CD4-positive, alpha-beta T cell treated with Interleukin-12 subunit alpha and Interleukin-12 subunit beta, for 1 hour (primary cell): ENCODE measurements around the gene HEXIM1.
A peak's percentile ranks its signal among the peaks of the same experiment; 100 is the strongest.

Experiments
- DNase-seq: peaks from one replicate; pipeline ENCODE4 v3.0.0-alpha.2; 2020

Gene HEXIM1

GRCh38 chr17:45148183-45149036 lies at the start of gene HEXIM1:
TSS of gene HEXIM1 (plus strand) at chr17:45148475. CDS start at chr17:45149191, 716 bp downstream.
- DNase-seq = peak; percentile 99

GRCh38 chr17:45098869-45099616 lies 49.2 kb upstream of the HEXIM1 start:
- DNase-seq = peak; percentile 72

- DNase-seq = no peak
Observed at GRCh38 chr17:45101546-45101882, 46.8 kb upstream of the HEXIM1 start.

GRCh38 chr17:45101883-45102811 lies 46.1 kb upstream of the HEXIM1 start:
- DNase-seq = no peak

GRCh38 chr17:45102856-45103255 lies 45.4 kb upstream of the HEXIM1 start:
- no peak for DNase-seq

- no peak for DNase-seq
Observed at GRCh38 chr17:45103269-45103795, 44.9 kb upstream of the HEXIM1 start.

GRCh38 chr17:45104029-45104428 lies 44.2 kb upstream of the HEXIM1 start:
- DNase-seq = no peak

- no peak for DNase-seq
Observed at GRCh38 chr17:45104497-45104896, 43.8 kb upstream of the HEXIM1 start.

- DNase-seq = no peak
Observed at GRCh38 chr17:45104907-45105624, 43.2 kb upstream of the HEXIM1 start.

- no peak for DNase-seq
Observed at GRCh38 chr17:45106096-45106495, 42.2 kb upstream of the HEXIM1 start.

- DNase-seq = no peak
Observed at GRCh38 chr17:45106582-45106981, 41.7 kb upstream of the HEXIM1 start.

- no peak for DNase-seq
Observed at GRCh38 chr17:45107293-45108010, 40.8 kb upstream of the HEXIM1 start.

GRCh38 chr17:45108051-45108450 lies 40.2 kb upstream of the HEXIM1 start:
- DNase-seq = no peak

GRCh38 chr17:45108595-45109521 lies 39.4 kb upstream of the HEXIM1 start:
- no peak for DNase-seq

GRCh38 chr17:45110676-45111611 lies 37.3 kb upstream of the HEXIM1 start:
- DNase-seq = no peak

GRCh38 chr17:45111850-45112249 lies 36.4 kb upstream of the HEXIM1 start:
- DNase-seq = no peak

GRCh38 chr17:45112559-45113423 lies 35.5 kb upstream of the HEXIM1 start:
- no peak for DNase-seq

GRCh38 chr17:45113424-45113754 lies 34.9 kb upstream of the HEXIM1 start:
- DNase-seq = no peak
